Effector memory CD4-positive, alpha-beta T cell (primary cell): Measurements from ENCODE around the gene ENPP3.

Experiments
- DNase-seq, 3 donors: peaks; one replicate each; pipeline ENCODE4 v3.0.0-alpha.2; 2020
- H3K27ac ChIP-seq: 2 replicates; pipeline ENCODE4 v1.7.0; 2013; ENCODE audit warnings: mild to moderate bottlenecking, low read length, moderate library complexity; ENCODE audit not compliant: insufficient read depth, poor library complexity, severe bottlenecking
- H3K27me3 ChIP-seq: replicated peaks from 2 replicates; pipeline ENCODE4 v1.7.0; 2013; ENCODE audit warnings: mild to moderate bottlenecking, low read length; ENCODE audit not compliant: insufficient read depth, control insufficient read depth, poor library complexity, severe bottlenecking
- H3K36me3 ChIP-seq: 2 replicates; pipeline ENCODE4 v1.7.0; 2013; ENCODE audit warnings: mild to moderate bottlenecking, low read length, moderate library complexity; ENCODE audit not compliant: control insufficient read depth, insufficient read depth
- H3K4me1 ChIP-seq: 2 replicates; pipeline ENCODE4 v1.7.0; 2013; ENCODE audit warnings: low read length, mild to moderate bottlenecking; ENCODE audit not compliant: control insufficient read depth, insufficient read depth, poor library complexity, severe bottlenecking
- H3K4me3 ChIP-seq: 2 replicates; pipeline ENCODE4 v1.7.0; 2013; ENCODE audit warnings: low read length, low read depth, mild to moderate bottlenecking; ENCODE audit not compliant: insufficient read depth, poor library complexity, severe bottlenecking
- H3K9me3 ChIP-seq: 2 replicates; pipeline ENCODE4 v1.7.0; 2013; ENCODE audit warnings: mild to moderate bottlenecking, low read length, moderate library complexity; ENCODE audit not compliant: control insufficient read depth

ENPP3 gene

GRCh38 chr6:131782764-131783163, 145.7 kb downstream of the ENPP3 start:
- Histone ChIP-seq H3K9me3 (no peaks in the 10 kb centered on the region), H3K36me3 (no peaks in the 10 kb centered on the region), H3K4me1 (no peaks in the 10 kb centered on the region), H3K27ac (no peak overlapping the region), H3K27me3 (no peaks in the 10 kb centered on the region), H3K4me3 (no peak overlapping the region)
- no peak for DNase-seq

- Histone ChIP-seq H3K4me3 (no peak overlapping the region), H3K36me3 (no peaks in the 10 kb centered on the region), H3K4me1 (no peaks in the 10 kb centered on the region), H3K27me3 (no peaks in the 10 kb centered on the region), H3K9me3 (no peaks in the 10 kb centered on the region), H3K27ac (no peak overlapping the region)
- no peak for DNase-seq
Observed at GRCh38 chr6:131784561-131784960, 147.5 kb downstream of the ENPP3 start.

GRCh38 chr6:131787079-131787478, 150.0 kb downstream of the ENPP3 start:
- no peaks in the 10 kb centered on the region for H3K36me3 ChIP-seq
- H3K9me3 ChIP-seq, result no peaks in the 10 kb centered on the region
- DNase-seq, result no peak
- H3K4me3 ChIP-seq, result no peak overlapping the region
- no peaks in the 10 kb centered on the region for H3K27me3 ChIP-seq
- H3K27ac ChIP-seq, result no peak overlapping the region
- no peaks in the 10 kb centered on the region for H3K4me1 ChIP-seq

GRCh38 chr6:131787766-131788712, 150.9 kb downstream of the ENPP3 start:
- no peaks in the 10 kb centered on the region for H3K36me3 ChIP-seq
- no peak for DNase-seq
- no peaks in the 10 kb centered on the region for H3K4me1 ChIP-seq
- H3K4me3 ChIP-seq, result no peak overlapping the region
- no peak overlapping the region for H3K27ac ChIP-seq
- H3K9me3 ChIP-seq, result no peaks in the 10 kb centered on the region
- H3K27me3 ChIP-seq, result no peaks in the 10 kb centered on the region

- Histone ChIP-seq H3K4me1 (no peaks in the 10 kb centered on the region), H3K27me3 (no peaks in the 10 kb centered on the region), H3K4me3 (no peak overlapping the region), H3K36me3 (no peaks in the 10 kb centered on the region), H3K27ac (no peak overlapping the region), H3K9me3 (no peaks in the 10 kb centered on the region)
- DNase-seq, result no peak
Observed at GRCh38 chr6:131789219-131789618, 152.1 kb downstream of the ENPP3 start.

GRCh38 chr6:131791476-131791875, 154.4 kb downstream of the ENPP3 start:
- Histone ChIP-seq H3K36me3 (no peaks in the 10 kb centered on the region), H3K4me3 (no peak overlapping the region), H3K4me1 (no peaks in the 10 kb centered on the region), H3K9me3 (no peaks in the 10 kb centered on the region), H3K27me3 (no peaks in the 10 kb centered on the region), H3K27ac (no peak overlapping the region)
- no peak for DNase-seq

- DNase-seq, result no peak
- no peaks in the 10 kb centered on the region for H3K4me1 ChIP-seq
- no peak overlapping the region for H3K27ac ChIP-seq
- no peaks in the 10 kb centered on the region for H3K9me3 ChIP-seq
- H3K36me3 ChIP-seq, result no peaks in the 10 kb centered on the region
- no peaks in the 10 kb centered on the region for H3K27me3 ChIP-seq
- no peak overlapping the region for H3K4me3 ChIP-seq
Observed at GRCh38 chr6:131792091-131792496, 155.0 kb downstream of the ENPP3 start.

- Histone ChIP-seq H3K9me3 (no peaks in the 10 kb centered on the region), H3K4me1 (no peaks in the 10 kb centered on the region), H3K27ac (no peak overlapping the region), H3K27me3 (no peaks in the 10 kb centered on the region), H3K36me3 (no peaks in the 10 kb centered on the region), H3K4me3 (no peak overlapping the region)
- DNase-seq, result no peak
Observed at GRCh38 chr6:131795366-131795765, 158.3 kb downstream of the ENPP3 start.
